ENCODE results near the gene C12orf56.

- TF ChIP-seq CTCF (conservative IDR thresholded peaks at IDR 0.05) (no peak), EZH2 (IDR thresholded peaks at IDR 0.05; ENCODE audit: low read depth) (no peak)
Measured at GRCh38 chr12:64220046-64220445, 170.5 kb downstream of the C12orf56 start.
